ENCODE measurements around the gene WAPL.
"Not testable (repeated sequence)": the region's sequence is repeated elsewhere in the genome, so short reads cannot be mapped to it uniquely, and the experiment has no call there.

The WAPL gene

GRCh38 chr10:86525713-86526112 is 4.1 kb upstream of the WAPL start:
- DNase-seq, result not testable (repeated sequence)

- DNase-seq, result no peak
These were observed 2.8 kb upstream of the WAPL start for GRCh38 chr10:86524225-86524962.

- DNase-seq, result peak in 6 of 51 donors; percentile 12 to 30 (median 15)
These were observed 1.8 kb upstream of the WAPL start for GRCh38 chr10:86523348-86523747.

- DNase-seq, result peak in 2 of 51 donors; percentile 7 to 51
These were observed 891 bp upstream of the WAPL start for GRCh38 chr10:86522510-86522855.

DNA sequence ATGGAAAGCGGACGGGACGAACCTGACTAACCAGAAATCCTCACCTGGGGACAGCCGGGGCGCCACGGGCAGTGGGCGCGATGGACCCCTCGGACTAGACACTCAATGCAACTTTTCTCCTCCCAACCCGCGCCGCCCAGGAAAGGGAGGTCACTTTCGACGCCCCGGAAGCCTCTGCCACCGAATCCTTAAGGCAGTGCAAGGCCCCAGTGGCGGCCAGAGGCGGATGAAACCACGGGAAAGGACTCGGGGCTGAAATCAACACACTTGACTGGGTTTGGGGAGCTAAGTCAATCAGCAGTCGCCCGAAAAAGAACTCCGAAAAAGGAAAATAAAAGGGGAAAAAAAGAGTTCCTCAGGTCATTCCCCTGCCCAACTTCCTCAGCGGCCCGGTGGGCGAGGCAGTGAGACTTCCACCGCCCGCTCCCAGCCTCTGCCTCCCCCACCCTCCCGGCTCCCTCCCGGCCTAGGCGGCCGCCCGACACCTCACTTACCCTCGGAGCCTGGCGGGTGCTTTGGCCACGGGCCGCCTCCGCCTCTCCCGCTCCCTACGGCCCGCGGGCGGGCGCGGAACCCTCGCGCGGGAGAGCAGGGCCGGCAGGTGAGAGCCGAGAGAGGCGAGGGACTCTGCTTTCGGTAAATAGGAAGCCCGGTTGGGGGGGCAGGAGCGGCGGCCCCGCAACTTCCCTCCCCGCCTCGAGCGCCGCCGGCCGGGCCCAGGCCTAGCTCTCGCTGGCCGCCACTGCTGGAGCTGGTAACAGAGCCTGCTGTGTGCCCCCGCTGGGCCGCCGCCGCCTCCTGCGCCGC is 518 bp downstream of the WAPL start:
- DNase-seq, result peak in 17 of 51 donors; percentile 11 to 52 (median 36)

DNA sequence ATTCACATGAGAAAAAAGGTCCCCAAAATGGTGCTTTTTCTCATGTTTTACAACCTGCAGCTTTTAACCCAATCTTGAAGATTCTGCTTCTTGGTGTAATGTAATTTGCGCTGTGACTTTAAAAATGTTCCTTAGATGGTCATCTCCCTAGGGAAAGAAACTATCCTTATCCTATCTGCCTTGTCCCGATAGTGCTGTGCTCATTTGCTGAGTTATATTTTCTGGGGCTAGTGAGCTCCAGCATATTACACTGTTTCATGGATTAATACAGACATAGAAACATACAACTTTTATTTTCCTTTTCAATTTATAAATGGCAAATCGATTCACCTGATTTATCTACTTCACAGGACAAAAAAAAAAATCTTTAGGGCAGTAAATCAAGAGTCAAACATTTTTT is 2.8 kb downstream of the WAPL start:
- no peak for DNase-seq

GRCh38 chr10:86512137-86512536 is 9.5 kb downstream of the WAPL start:
- no peak for DNase-seq

- no peak for DNase-seq
These were observed 10.3 kb downstream of the WAPL start for GRCh38 chr10:86511027-86511865.

DNA sequence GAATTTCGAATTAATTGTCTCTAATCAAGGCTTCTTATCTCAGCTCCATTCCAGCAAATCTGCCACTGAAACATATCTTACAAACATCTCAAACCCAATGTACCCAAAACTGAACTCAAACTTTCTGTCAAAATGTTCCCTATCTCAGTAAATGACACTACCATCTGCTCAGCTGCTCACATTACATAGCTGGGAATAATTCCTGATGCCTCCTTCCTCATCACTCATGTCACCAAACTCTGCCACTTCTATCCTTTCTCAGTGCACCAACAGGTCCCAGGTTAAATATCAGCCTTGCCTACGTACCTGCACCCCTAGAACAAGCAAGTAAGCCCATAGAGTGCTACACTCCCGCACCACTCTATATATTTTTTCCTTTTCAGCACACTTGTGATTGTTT is 12.4 kb downstream of the WAPL start:
- DNase-seq, result no peak

DNA sequence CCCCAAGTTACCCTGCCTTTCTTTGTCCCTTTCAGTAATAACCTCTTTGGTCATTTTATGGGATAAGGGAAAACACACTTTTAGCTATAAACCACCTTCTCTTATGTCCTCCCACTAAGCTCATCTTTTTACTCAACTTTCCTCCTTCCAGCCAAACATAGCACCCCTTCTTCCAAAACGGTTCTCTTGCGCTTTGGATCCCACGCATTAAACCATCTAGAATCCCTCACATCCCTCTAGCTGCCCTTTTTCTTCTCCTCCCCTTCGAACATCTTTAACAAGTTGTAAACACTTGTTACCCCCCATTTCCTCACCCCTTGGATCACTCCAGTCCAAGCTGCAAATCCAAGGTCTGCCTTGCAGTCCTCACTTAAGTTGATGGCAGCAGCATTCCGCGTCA is 13.4 kb downstream of the WAPL start:
- no peak for DNase-seq

DNA sequence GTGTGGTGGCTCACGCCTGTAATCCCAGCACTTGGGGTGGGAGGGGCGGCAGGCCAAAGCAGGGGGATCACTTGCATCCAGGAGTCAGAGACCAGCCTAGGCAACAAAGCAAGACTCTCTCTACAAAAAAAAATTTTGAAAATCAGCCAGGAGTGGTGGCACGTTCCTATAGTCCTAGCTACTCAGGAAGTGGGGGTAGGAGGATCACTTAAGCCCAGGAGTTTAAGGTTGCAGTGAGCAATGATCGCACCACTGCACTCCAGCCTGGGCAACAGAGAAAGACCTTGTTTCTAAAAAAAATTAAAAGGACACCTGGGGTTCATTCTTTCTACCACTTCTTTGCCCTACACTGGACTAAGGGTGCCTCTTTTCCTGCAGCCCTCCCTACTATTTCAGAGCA is 15.1 kb downstream of the WAPL start:
- DNase-seq, result no peak

- no peak for DNase-seq
These were observed 15.5 kb downstream of the WAPL start for GRCh38 chr10:86506062-86506461.

DNA sequence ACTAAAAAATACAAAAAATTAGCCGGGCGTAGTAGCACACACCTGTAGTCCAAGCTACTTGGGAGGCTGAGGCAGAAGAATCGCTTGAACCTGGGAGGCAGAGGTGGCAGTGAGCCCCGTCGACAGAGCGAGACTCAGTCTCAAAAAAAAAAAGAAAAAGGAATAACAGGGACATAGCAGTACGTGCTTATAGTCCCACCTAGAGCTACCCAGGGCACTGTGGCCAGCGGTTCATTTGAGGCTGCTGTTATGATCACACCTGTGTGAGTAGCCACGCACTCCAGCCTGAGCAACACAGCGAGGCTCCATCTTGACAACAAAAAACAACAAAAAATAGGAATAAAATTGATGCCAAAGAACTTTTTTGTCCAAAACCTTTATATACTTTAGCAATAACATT is 17.1 kb downstream of the WAPL start:
- no peak for DNase-seq

- DNase-seq, result no peak
These were observed 20.7 kb downstream of the WAPL start for GRCh38 chr10:86500846-86501245.

DNA sequence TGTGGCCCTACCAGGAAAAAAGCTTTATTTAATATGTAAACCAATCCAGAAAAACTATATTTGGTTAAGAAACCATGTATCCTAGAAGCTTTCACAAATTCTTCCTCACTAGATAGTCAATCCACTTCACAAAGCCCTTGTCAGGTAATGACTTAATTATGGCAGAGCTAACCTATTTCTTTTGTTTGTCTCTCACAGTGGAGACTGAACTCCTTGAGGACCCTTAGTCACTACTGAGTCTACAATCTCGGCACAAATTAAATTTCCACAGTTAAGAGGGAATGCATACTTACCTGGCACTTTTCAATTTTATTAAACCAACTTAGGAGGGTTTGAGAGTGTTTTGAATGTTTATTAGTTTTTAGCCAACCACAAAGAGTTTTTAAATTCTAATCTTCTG is 23.0 kb downstream of the WAPL start:
- no peak for DNase-seq

GRCh38 chr10:86497621-86498020 is 24.0 kb downstream of the WAPL start:
- no peak for DNase-seq

- no peak for DNase-seq
These were observed 31.5 kb downstream of the WAPL start for GRCh38 chr10:86489960-86490612.

GRCh38 chr10:86489071-86489810 is 32.4 kb downstream of the WAPL start:
- DNase-seq, result peak in 2 of 51 donors; percentile 28 to 41

DNA sequence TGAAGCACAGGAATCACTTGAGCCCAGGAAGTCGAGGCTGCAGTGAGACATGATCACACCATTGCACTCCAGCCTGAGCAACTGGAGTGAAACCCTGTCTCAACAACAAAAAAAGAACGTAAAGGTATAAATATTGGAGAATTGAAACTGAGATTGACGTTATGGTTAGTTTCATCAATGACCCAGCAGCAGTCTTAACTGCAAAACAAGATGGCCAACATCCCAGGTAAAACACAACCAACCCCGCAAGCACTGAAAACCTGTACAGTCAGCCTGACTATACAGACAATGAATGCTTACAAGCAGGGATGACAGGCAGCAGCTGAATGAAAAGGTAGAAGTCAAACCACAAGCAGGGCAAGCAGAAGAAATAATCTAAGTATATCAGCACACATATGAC is 34.7 kb downstream of the WAPL start:
- no peak for DNase-seq

- no peak for DNase-seq
These were observed 37.9 kb downstream of the WAPL start for GRCh38 chr10:86483664-86484063.

- no peak for DNase-seq
These were observed 39.8 kb downstream of the WAPL start for GRCh38 chr10:86481761-86482160.

Measured in hypothalamus (tissue), 51 donors.